Bronchial epithelial cell (primary cell): ENCODE measurements around the gene HOXD11. TPM values are rescaled to one million over a fixed set of nuclear protein-coding genes. Genes with fewer than 3 reads are reported as not detected.

ENCODE experiments used
- DNase-seq: peaks from one replicate; pipeline ENCODE4 v3.0.0-alpha.2; 2010; ENCODE audit warnings: low read depth
- FAIRE-seq: peaks from 2 replicates; lab custom pipeline; 2011; peaks lifted over from hg19 to GRCh38; lab: Jason Lieb, UNC
- H3K27me3 ChIP-seq: 2 replicates; pipeline ENCODE4 v1.5.1; 2011; ENCODE audit warnings: low read length; ENCODE audit not compliant: control insufficient read depth, insufficient read depth
- H3K36me3 ChIP-seq: 2 replicates; pipeline ENCODE4 v1.5.1; 2011; ENCODE audit warnings: low read length; ENCODE audit not compliant: control insufficient read depth, insufficient read depth
- H3K4me3 ChIP-seq: 2 replicates; pipeline ENCODE4 v1.5.1; 2011; ENCODE audit warnings: mild to moderate bottlenecking, low read depth, low read length, control low read depth
- total RNA-seq: library from RNA; depleted of rRNA; stranded (reverse); fragments of >200 nt; gene quantifications from 2 replicates; pipeline ENCODE4 v1.2.1, GENCODE V29; 2014
- TF ChIP-seq, protein P1 (sequence below): IDR thresholded peaks from 2 replicates; pipeline ENCODE4 v1.5.1; 2011; ENCODE audit warnings: mild to moderate bottlenecking, moderate library complexity, low read length, control low read depth, inconsistent platforms; ENCODE audit not compliant: insufficient read depth, severe bottlenecking

Gene HOXD11
- total RNA-seq, 1 donor from 2014 or later: not detected

- no peak for DNase-seq
- peaks cover 81% of the 10 kb centered on the region for H3K27me3 ChIP-seq
- H3K4me3 ChIP-seq: no peak within 1 kb of the TSS
- H3K36me3 ChIP-seq: no peaks in the 10 kb centered on the region
- TF ChIP-seq, protein P1, sequence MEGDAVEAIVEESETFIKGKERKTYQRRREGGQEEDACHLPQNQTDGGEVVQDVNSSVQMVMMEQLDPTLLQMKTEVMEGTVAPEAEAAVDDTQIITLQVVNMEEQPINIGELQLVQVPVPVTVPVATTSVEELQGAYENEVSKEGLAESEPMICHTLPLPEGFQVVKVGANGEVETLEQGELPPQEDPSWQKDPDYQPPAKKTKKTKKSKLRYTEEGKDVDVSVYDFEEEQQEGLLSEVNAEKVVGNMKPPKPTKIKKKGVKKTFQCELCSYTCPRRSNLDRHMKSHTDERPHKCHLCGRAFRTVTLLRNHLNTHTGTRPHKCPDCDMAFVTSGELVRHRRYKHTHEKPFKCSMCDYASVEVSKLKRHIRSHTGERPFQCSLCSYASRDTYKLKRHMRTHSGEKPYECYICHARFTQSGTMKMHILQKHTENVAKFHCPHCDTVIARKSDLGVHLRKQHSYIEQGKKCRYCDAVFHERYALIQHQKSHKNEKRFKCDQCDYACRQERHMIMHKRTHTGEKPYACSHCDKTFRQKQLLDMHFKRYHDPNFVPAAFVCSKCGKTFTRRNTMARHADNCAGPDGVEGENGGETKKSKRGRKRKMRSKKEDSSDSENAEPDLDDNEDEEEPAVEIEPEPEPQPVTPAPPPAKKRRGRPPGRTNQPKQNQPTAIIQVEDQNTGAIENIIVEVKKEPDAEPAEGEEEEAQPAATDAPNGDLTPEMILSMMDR: no peak
- no peak for FAIRE-seq
Measured at GRCh38 chr2:176099728-176100546, 7.1 kb upstream of the HOXD11 start, which contains the start of gene HOXD12. Gene HOXD12 (plus strand): TSS chr2:176099795. CDS start chr2:176099802, 7 bp downstream.

DNA sequence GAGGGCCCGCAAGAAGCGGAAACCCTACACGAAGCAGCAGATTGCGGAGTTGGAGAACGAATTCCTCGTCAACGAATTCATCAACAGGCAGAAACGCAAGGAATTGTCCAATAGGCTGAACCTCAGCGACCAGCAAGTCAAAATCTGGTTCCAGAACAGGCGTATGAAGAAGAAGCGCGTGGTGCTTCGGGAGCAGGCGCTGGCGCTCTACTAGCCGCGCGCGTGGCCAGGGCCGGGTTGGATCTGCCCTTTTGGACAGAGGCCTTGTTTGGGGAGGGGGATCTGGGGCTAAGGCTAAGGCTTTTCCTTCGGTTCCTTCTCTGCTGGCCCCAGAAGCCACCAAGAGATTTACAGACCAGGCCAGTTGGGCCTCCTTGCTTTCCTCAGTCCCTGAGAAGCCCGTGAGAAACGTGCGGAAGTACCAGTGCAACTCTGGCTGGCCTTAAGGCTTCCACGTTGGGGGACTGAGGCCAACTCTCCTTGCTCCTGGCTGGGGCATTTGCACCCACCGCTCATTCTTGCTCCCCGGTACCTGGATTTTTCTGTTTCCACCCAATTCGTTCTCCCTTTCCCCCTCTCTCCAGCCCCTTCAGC lies 6.4 kb upstream of the HOXD11 start:
- DNase-seq (no peak), FAIRE-seq (no peak)
- Histone ChIP-seq H3K36me3 (no peaks in the 10 kb centered on the region), H3K4me3 (no peak overlapping the region), H3K27me3 (peaks cover 87% of the 10 kb centered on the region)
- TF ChIP-seq, protein P1: no peak

GRCh38 chr2:176101216-176101830 lies 5.8 kb upstream of the HOXD11 start:
- Histone ChIP-seq H3K27me3 (peaks cover 92% of the 10 kb centered on the region), H3K4me3 (no peak overlapping the region), H3K36me3 (no peaks in the 10 kb centered on the region)
- FAIRE-seq (no peak), DNase-seq (no peak)
- TF ChIP-seq, protein P1: no peak

GRCh38 chr2:176101842-176102241 lies 5.2 kb upstream of the HOXD11 start:
- no peak for FAIRE-seq
- H3K27me3 ChIP-seq: peaks cover 88% of the 10 kb centered on the region
- H3K4me3 ChIP-seq: no peak overlapping the region
- no peak for DNase-seq
- H3K36me3 ChIP-seq: no peaks in the 10 kb centered on the region
- TF ChIP-seq, protein P1: no peak

GRCh38 chr2:176102309-176102866 lies 4.7 kb upstream of the HOXD11 start:
- H3K27me3 ChIP-seq: peaks cover 86% of the 10 kb centered on the region
- TF ChIP-seq, protein P1: no peak
- H3K36me3 ChIP-seq: no peaks in the 10 kb centered on the region
- H3K4me3 ChIP-seq: no peak overlapping the region
- FAIRE-seq: no peak
- DNase-seq: no peak
